IMR-90 (cell line): ENCODE data around the gene ADAMTS20. TPM values are rescaled to one million over a fixed set of nuclear protein-coding genes. Genes with fewer than 3 reads are reported as not detected.

Experiments used
- ATAC-seq: fragments of 200-7000 bp; cut with Tn5 transposase; 2 replicates; pipeline ENCODE4 v1.9.1; 2020; ENCODE audit warnings: low read depth, mild to moderate bottlenecking, moderate library complexity
- BruUV-seq: library from RNA; stranded (reverse); fragments of 400-500 nt; replicated peaks from 2 replicates; lab custom pipeline; 2021; lab: Mats Ljungman, UMichigan
- CTCF ChIA-PET: fragments of 300-600 bp; formaldehyde crosslinking; extraction: SDS; loops from one replicate; lab custom pipeline; 2021; ENCODE audit warnings: antibody characterized with exemption; lab: Yijun Ruan, JAX
- POLR2A ChIA-PET: fragments of 300-600 bp; sonication (Branson Sonifier 250); formaldehyde crosslinking; loops from one replicate; lab custom pipeline; 2022; ENCODE audit warnings: antibody characterized with exemption; ENCODE audit not compliant: unreplicated experiment; lab: Charles Lee
- DNase-seq: peaks from one replicate; pipeline ENCODE4 v3.0.0; 2013
- H2AFZ ChIP-seq: replicated peaks from 2 replicates; pipeline ENCODE3; 2013; ENCODE audit warnings: low read length, mild to moderate bottlenecking; ENCODE audit not compliant: poor library complexity
- H2AK5ac ChIP-seq: 2 replicates; pipeline ENCODE4 v1.6.1; 2013; ENCODE audit warnings: low read depth, low read length, inconsistent platforms
- H2AK9ac ChIP-seq: replicated peaks from 2 replicates; pipeline ENCODE3; 2013; ENCODE audit warnings: mild to moderate bottlenecking, low read depth, low read length, moderate library complexity; ENCODE audit not compliant: poor library complexity
- H2BK120ac ChIP-seq: 2 replicates; pipeline ENCODE4 v1.6.1; 2013; ENCODE audit warnings: low read depth, low read length, inconsistent platforms
- H2BK15ac ChIP-seq: 3 replicates; pipeline ENCODE4 v1.6.1; 2013; ENCODE audit warnings: low read depth, low read length, inconsistent platforms
- H2BK20ac ChIP-seq: 2 replicates; pipeline ENCODE4 v1.6.1; 2013; ENCODE audit warnings: low read depth, mild to moderate bottlenecking, inconsistent platforms, low read length, moderate library complexity
- H2BK5ac ChIP-seq: 2 replicates; pipeline ENCODE4 v1.6.1; 2013; ENCODE audit warnings: mild to moderate bottlenecking, low read depth, low read length, inconsistent platforms; ENCODE audit not compliant: poor library complexity, severe bottlenecking
- H3K14ac ChIP-seq: replicated peaks from 2 replicates; pipeline ENCODE4 v1.6.1; 2013; ENCODE audit warnings: low read depth, low read length, inconsistent platforms
- H3K18ac ChIP-seq: 2 replicates; pipeline ENCODE4 v1.6.1; 2013; ENCODE audit warnings: low read depth, low read length, control low read depth
- H3K23ac ChIP-seq: 2 replicates; pipeline ENCODE4 v1.6.1; 2013; ENCODE audit warnings: low read depth, low read length, inconsistent platforms
- H3K27ac ChIP-seq: 2 replicates; pipeline ENCODE4 v1.5.1; 2013; ENCODE audit warnings: mild to moderate bottlenecking, control low read depth, low read length; ENCODE audit not compliant: insufficient read depth
- H3K27me3 ChIP-seq: 2 replicates; pipeline ENCODE4 v1.6.1; 2013; ENCODE audit warnings: low read length; ENCODE audit not compliant: control insufficient read depth, insufficient read depth
- H3K36me3 ChIP-seq: 2 replicates; pipeline ENCODE4 v1.6.1; 2013; ENCODE audit warnings: low read length, mixed read lengths; ENCODE audit not compliant: control insufficient read depth, insufficient read depth
- H3K4ac ChIP-seq: 2 replicates; pipeline ENCODE4 v1.6.1; 2013; ENCODE audit warnings: low read depth, low read length, inconsistent platforms
- H3K4me1 ChIP-seq: 2 replicates; pipeline ENCODE4 v1.6.1; 2013; ENCODE audit warnings: low read length, mixed read lengths; ENCODE audit not compliant: control insufficient read depth, insufficient read depth
- H3K4me2 ChIP-seq: 2 replicates; pipeline ENCODE4 v1.6.1; 2013; ENCODE audit warnings: low read depth, mild to moderate bottlenecking, control low read depth, low read length, moderate library complexity
- H3K4me3 ChIP-seq: 2 replicates; pipeline ENCODE4 v1.5.1; 2013; ENCODE audit warnings: low read depth, mild to moderate bottlenecking, control low read depth, low read length, moderate library complexity; ENCODE audit not compliant: insufficient read depth
- H3K56ac ChIP-seq: 2 replicates; pipeline ENCODE4 v1.6.1; 2013; ENCODE audit warnings: low read length, inconsistent platforms; ENCODE audit not compliant: insufficient read depth; ENCODE audit errors: extremely low read depth
- H3K79me1 ChIP-seq, 2 experiments: 2 replicates each; pipeline ENCODE4 v1.6.1; 2013; ENCODE audit warnings: low read length in 2 of 2, inconsistent platforms in 1 of 2, low read depth in 1 of 2
- H3K9ac ChIP-seq: 2 replicates; pipeline ENCODE4 v1.6.1; 2013; ENCODE audit warnings: low read depth, low read length, control low read depth
- H3K9me1 ChIP-seq: 2 replicates; pipeline ENCODE4 v1.6.1; 2013; ENCODE audit warnings: low read length, inconsistent platforms; ENCODE audit not compliant: insufficient read depth
- H3K9me3 ChIP-seq: 2 replicates; pipeline ENCODE4 v1.6.1; 2013; ENCODE audit warnings: low read length; ENCODE audit not compliant: control insufficient read depth, insufficient read depth
- H4K20me1 ChIP-seq: 2 replicates; pipeline ENCODE4 v1.6.1; 2013; ENCODE audit warnings: low read length, inconsistent platforms; ENCODE audit not compliant: insufficient read depth
- H4K5ac ChIP-seq: 2 replicates; pipeline ENCODE4 v1.6.1; 2013; ENCODE audit warnings: mild to moderate bottlenecking, low read depth, low read length, control low read depth
- H4K8ac ChIP-seq, 2 experiments: 2 replicates each; pipeline ENCODE4 v1.6.1; 2013; ENCODE audit warnings: low read depth in 2 of 2, low read length in 2 of 2, control low read depth in 1 of 2, inconsistent platforms in 1 of 2
- H4K91ac ChIP-seq: 2 replicates; pipeline ENCODE4 v1.6.1; 2013; ENCODE audit warnings: low read depth, low read length, inconsistent platforms; ENCODE audit not compliant: insufficient read depth
- FOS ChIP-seq: fragments of 150-350 bp; IDR thresholded peaks from 2 replicates; pipeline ENCODE4 v1.6.1; 2016; ENCODE audit warnings: low read depth, low read length
- RCOR1 ChIP-seq: IDR thresholded peaks from 2 replicates; pipeline ENCODE4 v1.6.1; 2012; ENCODE audit warnings: mild to moderate bottlenecking, low read length, improper control_type of control experiment; ENCODE audit not compliant: insufficient replicate concordance
- RFX5 ChIP-seq: IDR thresholded peaks from 2 replicates; pipeline ENCODE4 v1.8.0; 2012; ENCODE audit warnings: low read depth, mild to moderate bottlenecking, low read length, moderate library complexity
- WGBS, 2 experiments: methylation state at CpG; one replicate each; pipeline versions ENCODE4 v1.1.5 to v1.1.7; 2013; ENCODE audit warnings: missing lambda C conversion rate in 2 of 2; ENCODE audit not compliant: insufficient read length in 1 of 2; ENCODE audit errors: extremely low coverage in 2 of 2; 5-methylcytosine and 5-hydroxymethylcytosine counted together
- dilution Hi-C: fragments of 300-500 bp; cut with HindIII; formaldehyde crosslinking; loops from one replicate; pipeline ENCODE4 v1.14.3; 2018; ENCODE audit warnings: low sequenced_read_pairs; ENCODE audit not compliant: unreplicated experiment
- in situ Hi-C: fragments of 300-500 bp; cut with MboI; formaldehyde crosslinking; loops from 3 replicates; pipeline ENCODE4 v1.14.3; 2019; ENCODE audit warnings: low sequenced_read_pairs, inconsistent platforms, mixed read lengths
- intact Hi-C: fragments of 100-400 bp; cut with micrococcal nuclease; formaldehyde crosslinking; loops from 2 replicates; pipeline ENCODE4 v1.10.0; 2022
- polyA plus RNA-seq, 3 experiments: library from polyadenylated mRNA; depleted of rRNA; stranded (reverse); fragments of >200 nt; gene quantifications; 2 replicates each; pipeline ENCODE4 v1.2.3, GENCODE V29; 2012; ENCODE audit warnings: low replicate concordance in 1 of 3
- total RNA-seq: library from RNA; depleted of rRNA; stranded (reverse); fragments of >200 nt; gene quantifications from 2 replicates; pipeline ENCODE4 v1.2.3, GENCODE V29; 2012

Gene ADAMTS20
- total and polyA plus RNA-seq, 2 of the 4 experiments (the other 2 are of a cell fraction), result not detected

GRCh38 chr12:43332977-43333640 lies 218.9 kb downstream of the ADAMTS20 start:
- intact Hi-C loops, result loop anchor here (10.0 kb wide), 4 partner anchors 278 to 998 kb away; no protein-coding TSS in a partner anchor
- peak; percentile 83 for DNase-seq

More at GRCh38 chr12:43332977-43333640, 218.9 kb downstream of the ADAMTS20 start:
- no peak overlapping the region for H2AK9ac ChIP-seq
- H3K9me1 ChIP-seq, result peaks cover 4% of the 10 kb centered on the region; the same call in 1 of the 2 replicates
- dilution Hi-C loops, result no loop called here
- no TSS peak for BruUV-seq
- WGBS, 2 experiments, result no CpG with 5 or more reads among the region's 2 CpGs
- no peaks in the 10 kb centered on the region for H3K79me1 ChIP-seq
- peak overlapping the region; percentile 93 for H2BK5ac ChIP-seq
- H3K4ac ChIP-seq, result no peak overlapping the region; the same call in 1 of the 2 replicates
- peak overlapping the region in 1 of 2 experiments; percentile 67; a peak in 1 of 4 replicates for H4K8ac ChIP-seq
- H3K27ac ChIP-seq, result no peak overlapping the region
- peak overlapping the region; percentile 89; the same call in 1 of the 2 replicates for H3K18ac ChIP-seq
- H3K23ac ChIP-seq, result no peak overlapping the region
- H3K27me3 ChIP-seq, result no peaks in the 10 kb centered on the region
- ATAC-seq, result peak; percentile 81
- no peak overlapping the region for H2AFZ ChIP-seq
- H3K9ac ChIP-seq, result no peak overlapping the region
- H3K4me3 ChIP-seq, result no peak overlapping the region
- no peaks in the 10 kb centered on the region for H3K36me3 ChIP-seq
- H3K4me2 ChIP-seq, result no peak overlapping the region
- H4K20me1 ChIP-seq, result no peaks in the 10 kb centered on the region
- H4K5ac ChIP-seq, result no peak overlapping the region
- in situ Hi-C loops, result loop anchor here (5.0 to 10.0 kb wide), 2 partner anchors 51 to 748 kb away; partner anchors contain the start of gene PRICKLE1
- H2BK15ac ChIP-seq, result no peak overlapping the region
- ChIA-PET CTCF (no interaction called here), POLR2A (no interaction called here)
- no peak overlapping the region for H4K91ac ChIP-seq
- peak overlapping the region; percentile 42; the same call in 1 of the 2 replicates for H2BK120ac ChIP-seq
- H2BK20ac ChIP-seq, result no peak overlapping the region
- TF ChIP-seq RCOR1 (no peak), FOS (0 out of 2 replicates have a peak, but pooled peaks have one; percentile 15), RFX5 (no peak)
- no peak overlapping the region for H3K56ac ChIP-seq
- H3K9me3 ChIP-seq, result peaks cover 3% of the 10 kb centered on the region
- no peak overlapping the region for H2AK5ac ChIP-seq
- H3K4me1 ChIP-seq, result peaks cover 7% of the 10 kb centered on the region
- no peak overlapping the region for H3K14ac ChIP-seq
